ENCODE data around the gene SYT17. TPM values are rescaled to one million over a fixed set of nuclear protein-coding genes. Genes with fewer than 3 reads are reported as not detected.

The SYT17 gene
- total RNA-seq, 5 donors from 2014 or later (not counting 1 experiment from before 2014, with no cell fraction given), result 0.23 to 1.4 (median 0.38) TPM; not detected in 2

GRCh38 chr16:19132255-19132654 is 35.8 kb upstream of the SYT17 start:
- H3K27ac ChIP-seq (ENCODE audit: low read length), result no peak overlapping the region
- no peak for ATAC-seq (replicated peaks in 1 of 4)

GRCh38 chr16:19132898-19133297 is 35.1 kb upstream of the SYT17 start:
- H3K36me3 ChIP-seq (ENCODE audit: control insufficient read depth in 2 of 2, extremely low read depth in 1 of 2, insufficient read depth in 1 of 2, low read length in 1 of 2), result no peaks in the 10 kb centered on the region
- no peaks in the 10 kb centered on the region for H3K9me3 ChIP-seq
- 94% methylated on average over 6 of the region's 11 CpGs for WGBS (ENCODE audit: insufficient coverage)
- Mint-ChIP-seq H3K4me1 (peaks cover 10 to 15% (median 11%) of the 10 kb centered on the region in 3 donors), H3K36me3 (no peaks in the 10 kb centered on the region), H3K4me3 (no peak overlapping the region), H3K9me3 (no peaks in the 10 kb centered on the region), H3K27me3 (peaks cover 4% of the 10 kb centered on the region in 2 donors), H3K27ac (no peak overlapping the region)
- no peak overlapping the region for H3K4me3 ChIP-seq (ENCODE audit: control insufficient read depth in 1 of 2, extremely low read depth in 1 of 2, low read length in 1 of 2)
- H3K27ac ChIP-seq (ENCODE audit: low read length), result no peak overlapping the region
- ChIA-PET POLR2A (no interaction called here), CTCF (no interaction called here)
- H3K27me3 ChIP-seq (replicated peaks in 1 of 2; ENCODE audit: control insufficient read depth in 2 of 2, extremely low read depth in 1 of 2, insufficient read depth in 2 of 2, low read length in 1 of 2), result peaks cover 0 to 6% of the 10 kb centered on the region in 2 experiments
- ATAC-seq (replicated peaks in 1 of 4), result no peak
- no peak for DNase-seq
- H3K4me1 ChIP-seq (ENCODE audit: control insufficient read depth in 1 of 2, extremely low read depth in 1 of 2, insufficient read depth in 2 of 2, low read length in 2 of 2), result peaks cover 0 to 9% of the 10 kb centered on the region in 2 experiments

More at GRCh38 chr16:19132255-19132654, 35.8 kb upstream of the SYT17 start:
- H3K27me3 ChIP-seq (replicated peaks in 1 of 2; ENCODE audit: control insufficient read depth in 2 of 2, extremely low read depth in 1 of 2, insufficient read depth in 2 of 2, low read length in 1 of 2), result peaks cover 0 to 6% of the 10 kb centered on the region in 2 experiments
- H3K4me1 Mint-ChIP-seq, result peaks cover 10 to 16% (median 15%) of the 10 kb centered on the region in 3 donors
- no peaks in the 10 kb centered on the region for H3K36me3 ChIP-seq (ENCODE audit: control insufficient read depth in 2 of 2, extremely low read depth in 1 of 2, insufficient read depth in 1 of 2, low read length in 1 of 2)
- H3K9me3 Mint-ChIP-seq, result no peaks in the 10 kb centered on the region
- POLR2A ChIA-PET, result no interaction called here
- no peak overlapping the region for H3K4me3 Mint-ChIP-seq
- no peak overlapping the region for H3K27ac Mint-ChIP-seq
- WGBS (ENCODE audit: insufficient coverage), result no CpG with 5 or more reads among the region's 1 CpG
- H3K4me1 ChIP-seq (ENCODE audit: control insufficient read depth in 1 of 2, extremely low read depth in 1 of 2, insufficient read depth in 2 of 2, low read length in 2 of 2), result peaks cover 0 to 15% of the 10 kb centered on the region in 2 experiments
- H3K36me3 Mint-ChIP-seq, result no peaks in the 10 kb centered on the region
- CTCF ChIA-PET, result no interaction called here
- H3K4me3 ChIP-seq (ENCODE audit: control insufficient read depth in 1 of 2, extremely low read depth in 1 of 2, low read length in 1 of 2), result no peak overlapping the region
- no peak for DNase-seq
- peaks cover 3 to 4% of the 10 kb centered on the region in 2 donors for H3K27me3 Mint-ChIP-seq
- no peaks in the 10 kb centered on the region for H3K9me3 ChIP-seq

GRCh38 chr16:19133600-19133999 is 34.4 kb upstream of the SYT17 start:
- no CpG with 5 or more reads among the region's 1 CpG for WGBS (ENCODE audit: insufficient coverage)
- Histone ChIP-seq H3K27me3 (replicated peaks in 1 of 2; ENCODE audit: control insufficient read depth in 2 of 2, extremely low read depth in 1 of 2, insufficient read depth in 2 of 2, low read length in 1 of 2) (peaks cover 0 to 6% of the 10 kb centered on the region in 2 experiments), H3K4me3 (ENCODE audit: control insufficient read depth in 1 of 2, extremely low read depth in 1 of 2, low read length in 1 of 2) (no peak overlapping the region), H3K9me3 (no peaks in the 10 kb centered on the region), H3K36me3 (ENCODE audit: control insufficient read depth in 2 of 2, extremely low read depth in 1 of 2, insufficient read depth in 1 of 2, low read length in 1 of 2) (no peaks in the 10 kb centered on the region), H3K4me1 (ENCODE audit: control insufficient read depth in 1 of 2, extremely low read depth in 1 of 2, insufficient read depth in 2 of 2, low read length in 2 of 2) (peaks cover 0 to 8% of the 10 kb centered on the region in 2 experiments), H3K27ac (ENCODE audit: low read length) (no peak overlapping the region)
- peaks cover 10 to 15% (median 11%) of the 10 kb centered on the region in 3 donors for H3K4me1 Mint-ChIP-seq
- ATAC-seq (replicated peaks in 1 of 4) (no peak), DNase-seq (no peak)
- ChIA-PET CTCF (no interaction called here), POLR2A (no interaction called here)
- no peak overlapping the region for H3K4me3 Mint-ChIP-seq
- no peaks in the 10 kb centered on the region for H3K36me3 Mint-ChIP-seq
- no peak overlapping the region for H3K27ac Mint-ChIP-seq
- H3K27me3 Mint-ChIP-seq, result peaks cover 4 to 8% of the 10 kb centered on the region in 2 donors
- H3K9me3 Mint-ChIP-seq, result no peaks in the 10 kb centered on the region

GRCh38 chr16:19135201-19135842 is 32.7 kb upstream of the SYT17 start:
- ATAC-seq (replicated peaks in 1 of 4), result no peak
- no peak overlapping the region for H3K27ac ChIP-seq (ENCODE audit: low read length)
- no peak overlapping the region for H3K4me3 ChIP-seq (ENCODE audit: control insufficient read depth in 1 of 2, extremely low read depth in 1 of 2, low read length in 1 of 2)
- Mint-ChIP-seq H3K9me3 (no peaks in the 10 kb centered on the region), H3K27me3 (peaks cover 5 to 12% of the 10 kb centered on the region in 2 donors), H3K4me3 (no peak overlapping the region), H3K36me3 (no peaks in the 10 kb centered on the region), H3K27ac (no peak overlapping the region), H3K4me1 (peaks cover 10 to 11% (median 11%) of the 10 kb centered on the region in 3 donors)
- ChIA-PET POLR2A (no interaction called here), CTCF (no interaction called here)
- no peaks in the 10 kb centered on the region for H3K9me3 ChIP-seq
- H3K36me3 ChIP-seq (ENCODE audit: control insufficient read depth in 2 of 2, extremely low read depth in 1 of 2, insufficient read depth in 1 of 2, low read length in 1 of 2), result no peaks in the 10 kb centered on the region
- WGBS (ENCODE audit: insufficient coverage), result 89% methylated on average over 4 of the region's 10 CpGs
- DNase-seq, result no peak
- H3K4me1 ChIP-seq (ENCODE audit: control insufficient read depth in 1 of 2, extremely low read depth in 1 of 2, insufficient read depth in 2 of 2, low read length in 2 of 2), result peaks cover 0 to 8% of the 10 kb centered on the region in 2 experiments
- peaks cover 0 to 6% of the 10 kb centered on the region in 2 experiments for H3K27me3 ChIP-seq (replicated peaks in 1 of 2; ENCODE audit: control insufficient read depth in 2 of 2, extremely low read depth in 1 of 2, insufficient read depth in 2 of 2, low read length in 1 of 2)

GRCh38 chr16:19135896-19136438 is 32.1 kb upstream of the SYT17 start:
- Mint-ChIP-seq H3K36me3 (no peaks in the 10 kb centered on the region), H3K4me3 (no peak overlapping the region), H3K27ac (no peak overlapping the region), H3K9me3 (no peaks in the 10 kb centered on the region), H3K27me3 (peaks cover 9 to 18% of the 10 kb centered on the region in 2 donors), H3K4me1 (peaks cover 4 to 5% (median 5%) of the 10 kb centered on the region in 3 donors)
- H3K27ac ChIP-seq (ENCODE audit: low read length), result no peak overlapping the region
- H3K36me3 ChIP-seq (ENCODE audit: control insufficient read depth in 2 of 2, extremely low read depth in 1 of 2, insufficient read depth in 1 of 2, low read length in 1 of 2), result no peaks in the 10 kb centered on the region
- peaks cover 0 to 9% of the 10 kb centered on the region in 2 experiments for H3K27me3 ChIP-seq (replicated peaks in 1 of 2; ENCODE audit: control insufficient read depth in 2 of 2, extremely low read depth in 1 of 2, insufficient read depth in 2 of 2, low read length in 1 of 2)
- 81% methylated on average over 3 of the region's 7 CpGs for WGBS (ENCODE audit: insufficient coverage)
- ChIA-PET POLR2A (interaction anchor here in 1 of 2 donors (0.9 kb wide), 1 partner anchor 9 kb away, joined by 5 read pairs; no protein-coding TSS in a partner anchor), CTCF (no interaction called here)
- DNase-seq, result no peak
- ATAC-seq (replicated peaks in 1 of 4), result no peak
- no peaks in the 10 kb centered on the region for H3K9me3 ChIP-seq
- H3K4me1 ChIP-seq (ENCODE audit: control insufficient read depth in 1 of 2, extremely low read depth in 1 of 2, insufficient read depth in 2 of 2, low read length in 2 of 2), result peaks cover 0 to 3% of the 10 kb centered on the region in 2 experiments
- H3K4me3 ChIP-seq (ENCODE audit: control insufficient read depth in 1 of 2, extremely low read depth in 1 of 2, low read length in 1 of 2), result no peak overlapping the region

GRCh38 chr16:19136549-19137196 is 31.4 kb upstream of the SYT17 start:
- Histone ChIP-seq H3K4me3 (ENCODE audit: control insufficient read depth in 1 of 2, extremely low read depth in 1 of 2, low read length in 1 of 2) (no peak overlapping the region), H3K27me3 (replicated peaks in 1 of 2; ENCODE audit: control insufficient read depth in 2 of 2, extremely low read depth in 1 of 2, insufficient read depth in 2 of 2, low read length in 1 of 2) (peaks cover 0 to 10% of the 10 kb centered on the region in 2 experiments), H3K9me3 (no peaks in the 10 kb centered on the region), H3K36me3 (ENCODE audit: control insufficient read depth in 2 of 2, extremely low read depth in 1 of 2, insufficient read depth in 1 of 2, low read length in 1 of 2) (no peaks in the 10 kb centered on the region), H3K27ac (ENCODE audit: low read length) (no peak overlapping the region), H3K4me1 (ENCODE audit: control insufficient read depth in 1 of 2, extremely low read depth in 1 of 2, insufficient read depth in 2 of 2, low read length in 2 of 2) (no peaks in the 10 kb centered on the region)
- H3K27ac Mint-ChIP-seq, result no peak overlapping the region
- H3K4me1 Mint-ChIP-seq, result no peaks in the 10 kb centered on the region
- no peaks in the 10 kb centered on the region for H3K9me3 Mint-ChIP-seq
- DNase-seq (no peak), ATAC-seq (replicated peaks in 1 of 4) (no peak)
- peaks cover 9 to 19% of the 10 kb centered on the region in 2 donors for H3K27me3 Mint-ChIP-seq
- CTCF ChIA-PET, result no interaction called here
- H3K36me3 Mint-ChIP-seq, result no peaks in the 10 kb centered on the region
- POLR2A ChIA-PET, result interaction anchor here in 1 of 2 donors (0.9 kb wide), 1 partner anchor 9 kb away, joined by 5 read pairs; no protein-coding TSS in a partner anchor
- no peak overlapping the region for H3K4me3 Mint-ChIP-seq
- WGBS (ENCODE audit: insufficient coverage), result 39% methylated on average over 8 of the region's 10 CpGs
